SIG-M5 treated with dmso at 0.1 percent for 504 hours (cell line): ENCODE results near the gene ASTN2.
A peak's percentile ranks its signal among the peaks of the same experiment; 100 is the strongest.

ENCODE experiments used
- DNase-seq: peaks from one replicate; lab custom pipeline; 2025; ENCODE audit not compliant: unreplicated experiment; lab: John Stamatoyannopoulos, UW

Gene ASTN2

GRCh38 chr9:116451500-116452115 lies 963.2 kb downstream of the ASTN2 start:
- no peak for DNase-seq

- peak; percentile 33 for DNase-seq
Measured at GRCh38 chr9:116450378-116451139, 964.3 kb downstream of the ASTN2 start.

- DNase-seq, result no peak
Measured at GRCh38 chr9:116449949-116450348, 964.9 kb downstream of the ASTN2 start.

GRCh38 chr9:116448431-116448830 lies 966.4 kb downstream of the ASTN2 start:
- DNase-seq, result no peak

GRCh38 chr9:116447934-116448333 lies 966.9 kb downstream of the ASTN2 start:
- DNase-seq, result no peak

GRCh38 chr9:116442528-116442927 lies 972.3 kb downstream of the ASTN2 start:
- no peak for DNase-seq

GRCh38 chr9:116437411-116438370 lies 977.2 kb downstream of the ASTN2 start:
- no peak for DNase-seq

- DNase-seq, result no peak
Measured at GRCh38 chr9:116436121-116436520, 978.7 kb downstream of the ASTN2 start.

- no peak for DNase-seq
Measured at GRCh38 chr9:116435706-116436105, 979.2 kb downstream of the ASTN2 start.

- no peak for DNase-seq
Measured at GRCh38 chr9:116434314-116434713, 980.5 kb downstream of the ASTN2 start.

- DNase-seq, result no peak
Measured at GRCh38 chr9:116432051-116432450, 982.8 kb downstream of the ASTN2 start.

- DNase-seq, result no peak
Measured at GRCh38 chr9:116430849-116431248, 984.0 kb downstream of the ASTN2 start.

- no peak for DNase-seq
Measured at GRCh38 chr9:116425244-116425643, 989.6 kb downstream of the ASTN2 start.

GRCh38 chr9:116423149-116423548 lies 991.7 kb downstream of the ASTN2 start:
- DNase-seq, result no peak

- DNase-seq, result no peak
Measured at GRCh38 chr9:116422119-116422979, 992.5 kb downstream of the ASTN2 start.

- DNase-seq, result no peak
Measured at GRCh38 chr9:116420993-116421538, 993.8 kb downstream of the ASTN2 start.

- no peak for DNase-seq
Measured at GRCh38 chr9:116419181-116419580, 995.7 kb downstream of the ASTN2 start.

GRCh38 chr9:116417464-116417863 lies 997.4 kb downstream of the ASTN2 start:
- no peak for DNase-seq

GRCh38 chr9:116416421-116416820 lies 998.4 kb downstream of the ASTN2 start:
- DNase-seq, result no peak

- no peak for DNase-seq
Measured at GRCh38 chr9:116414374-116414773, 1000.5 kb downstream of the ASTN2 start.
